ENCODE measurements around the gene PAQR4. TPM values are rescaled to one million over a fixed set of nuclear protein-coding genes. Genes with fewer than 3 reads are reported as not detected.

Gene PAQR4
- polyA plus RNA-seq, 1 of the 3 experiments (the other 2 are of a cell fraction) = 8.8 TPM

DNA sequence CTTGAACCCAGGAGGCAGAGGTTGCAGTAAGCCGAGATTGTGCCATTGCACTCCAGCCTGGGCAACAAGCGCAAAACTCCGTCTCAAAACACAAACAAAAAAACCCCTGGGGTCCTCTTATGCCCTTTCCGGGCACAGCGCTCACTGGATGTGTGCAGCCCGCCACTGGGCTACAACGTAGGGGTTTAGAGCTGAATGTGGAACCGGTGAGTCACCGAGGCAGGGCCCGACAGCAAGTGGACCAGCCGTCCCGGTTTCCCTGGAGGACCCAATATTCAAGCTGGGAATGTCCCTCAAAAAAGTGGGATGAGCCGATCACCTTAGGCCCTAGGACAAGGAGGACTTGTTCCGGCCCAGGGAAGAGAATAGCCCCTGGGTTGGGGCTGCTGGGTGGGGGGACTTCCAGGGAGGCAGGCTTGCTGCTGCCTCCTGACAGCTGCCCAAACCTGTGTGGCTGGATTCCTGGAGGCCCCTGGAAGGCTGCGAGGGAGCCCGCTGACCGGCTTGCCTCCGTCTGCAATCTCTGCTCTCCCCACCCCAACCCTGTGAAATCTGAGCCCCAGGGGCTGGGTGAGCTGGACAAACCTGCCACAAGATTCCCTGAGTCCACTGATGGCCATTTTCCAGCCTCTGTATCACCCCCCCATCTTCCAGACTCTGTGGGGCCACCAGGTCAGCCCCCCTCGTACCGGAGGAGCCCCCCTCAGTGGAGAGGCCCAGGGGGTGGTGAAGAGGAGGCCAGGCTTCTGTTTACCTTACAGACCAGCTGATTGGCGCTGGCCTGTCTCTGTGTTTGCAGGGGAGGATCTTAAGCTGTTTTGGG is 40.6 kb downstream of the PAQR4 start:
- ChIA-PET POLR2A (interaction anchor here (1.7 kb wide), 1 partner anchor 11 kb away, joined by 4 read pairs; the partner anchor contains the start of gene TNFRSF12A), CTCF (interaction anchor here (0.5 to 8.2 kb wide), 6 partner anchors 11 to 83 kb away, joined by 3 to 72 read pairs (median 4); partner anchors contain the start of genes CLDN6, HCFC1R1, THOC6 and TNFRSF12A)
- Histone ChIP-seq H4K20me1 (ENCODE audit: insufficient read depth) (no peaks in the 10 kb centered on the region), H3K4me3 (ENCODE audit: low read depth in 2 of 2, low read length in 1 of 2) (no peak overlapping the region), H3K9me2 (no peaks in the 10 kb centered on the region), H3K36me3 (replicated peaks in 1 of 2; ENCODE audit: control insufficient read depth in 1 of 2, insufficient read depth in 2 of 2, low read length in 1 of 2) (no peaks in the 10 kb centered on the region), H3K9ac (no peak overlapping the region), H3K27me3 (ENCODE audit: insufficient read depth) (no peaks in the 10 kb centered on the region), H3K27ac (ENCODE audit: low read depth in 2 of 2, low read length in 1 of 2) (no peak overlapping the region), H3K4me2 (no peak overlapping the region), H2AFZ (ENCODE audit: low read depth) (no peak overlapping the region), H3F3A (replicated peaks; ENCODE audit: insufficient read depth) (no peaks in the 10 kb centered on the region), H3K79me2 (ENCODE audit: insufficient read depth) (no peaks in the 10 kb centered on the region), H3K4me1 (ENCODE audit: control insufficient read depth in 1 of 2, insufficient read depth in 2 of 2, low read depth in 1 of 2, low read length in 1 of 2) (peaks cover 0 to 3% of the 10 kb centered on the region in 2 experiments; a peak in 1 of 4 replicates), H3K9me3 (no peaks in the 10 kb centered on the region)
- TF ChIP-seq EZH2phosphoT487 (IDR thresholded peaks at IDR 0.05; ENCODE audit: borderline replicate concordance, low read depth) (no peak), TEAD4 (IDR thresholded peaks at IDR 0.05; ENCODE audit: borderline replicate concordance, insufficient read depth) (no peak)
- TF ChIP-seq, protein P1, sequence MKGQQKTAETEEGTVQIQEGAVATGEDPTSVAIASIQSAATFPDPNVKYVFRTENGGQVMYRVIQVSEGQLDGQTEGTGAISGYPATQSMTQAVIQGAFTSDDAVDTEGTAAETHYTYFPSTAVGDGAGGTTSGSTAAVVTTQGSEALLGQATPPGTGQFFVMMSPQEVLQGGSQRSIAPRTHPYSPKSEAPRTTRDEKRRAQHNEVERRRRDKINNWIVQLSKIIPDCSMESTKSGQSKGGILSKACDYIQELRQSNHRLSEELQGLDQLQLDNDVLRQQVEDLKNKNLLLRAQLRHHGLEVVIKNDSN (IDR thresholded peaks at IDR 0.05; ENCODE audit: borderline replicate concordance, low read depth) = no peak
- no peak for DNase-seq
- 83% methylated on average over 13 of the region's 21 CpGs for WGBS (ENCODE audit: low lambda C conversion rate)

DNA sequence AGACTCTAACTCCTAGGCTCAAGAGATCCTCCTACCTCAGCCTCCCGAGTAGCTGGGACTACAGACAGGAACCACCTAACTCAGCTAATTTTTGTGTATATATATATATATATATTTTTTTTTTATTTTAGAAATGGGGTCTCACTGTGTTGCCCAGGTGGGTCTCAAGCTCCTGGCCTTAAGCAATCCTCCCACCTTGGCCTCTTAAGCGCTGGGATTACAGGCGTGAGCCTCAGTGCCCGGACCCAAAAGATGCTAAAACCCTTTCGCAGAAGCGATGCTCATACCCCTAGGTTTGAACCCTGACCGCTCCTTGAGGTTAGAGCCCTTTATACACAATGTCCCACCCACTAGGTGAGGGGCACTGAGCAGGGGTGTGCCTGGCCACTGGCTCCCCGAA is 41.4 kb downstream of the PAQR4 start:
- H3K9me3 ChIP-seq = no peaks in the 10 kb centered on the region
- ChIA-PET POLR2A (interaction anchor here (1.7 kb wide), 1 partner anchor 10 kb away, joined by 4 read pairs; the partner anchor contains the start of gene TNFRSF12A), CTCF (interaction anchor here (1.6 to 8.2 kb wide), 3 partner anchors 10 to 84 kb away, joined by 3 to 72 read pairs (median 10); partner anchors contain the start of genes CLDN6, HCFC1R1, THOC6 and TNFRSF12A)
- H3K4me3 ChIP-seq (ENCODE audit: low read depth in 2 of 2, low read length in 1 of 2) = no peak overlapping the region
- H3F3A ChIP-seq (replicated peaks; ENCODE audit: insufficient read depth) = no peaks in the 10 kb centered on the region
- no peak overlapping the region for H2AFZ ChIP-seq (ENCODE audit: low read depth)
- no peak overlapping the region for H3K9ac ChIP-seq
- H4K20me1 ChIP-seq (ENCODE audit: insufficient read depth) = no peaks in the 10 kb centered on the region
- H3K36me3 ChIP-seq (replicated peaks in 1 of 2; ENCODE audit: control insufficient read depth in 1 of 2, insufficient read depth in 2 of 2, low read length in 1 of 2) = no peaks in the 10 kb centered on the region
- WGBS (ENCODE audit: low lambda C conversion rate) = 88% methylated on average over 7 of the region's 8 CpGs
- no peak for DNase-seq
- H3K79me2 ChIP-seq (ENCODE audit: insufficient read depth) = no peaks in the 10 kb centered on the region
- no peak overlapping the region for H3K4me2 ChIP-seq
- H3K9me2 ChIP-seq = no peaks in the 10 kb centered on the region
- H3K27ac ChIP-seq (ENCODE audit: low read depth in 2 of 2, low read length in 1 of 2) = no peak overlapping the region
- TF ChIP-seq POLR2AphosphoS5 (IDR thresholded peaks at IDR 0.05; ENCODE audit: low read depth, low read length) (no peak), SMC3 (IDR thresholded peaks at IDR 0.05; ENCODE audit: low read depth, low read length) (no peak), JUND (IDR thresholded peaks at IDR 0.05) (no peak), EZH2phosphoT487 (IDR thresholded peaks at IDR 0.05; ENCODE audit: borderline replicate concordance, low read depth) (no peak), GATA2 (CRISPR knock-in tag; IDR thresholded peaks at IDR 0.05) (no peak), NFIC (IDR thresholded peaks at IDR 0.05; ENCODE audit: borderline replicate concordance) (no peak), YY1 (IDR thresholded peaks at IDR 0.05; ENCODE audit: low read depth) (no peak)
- TF ChIP-seq, protein P2, sequence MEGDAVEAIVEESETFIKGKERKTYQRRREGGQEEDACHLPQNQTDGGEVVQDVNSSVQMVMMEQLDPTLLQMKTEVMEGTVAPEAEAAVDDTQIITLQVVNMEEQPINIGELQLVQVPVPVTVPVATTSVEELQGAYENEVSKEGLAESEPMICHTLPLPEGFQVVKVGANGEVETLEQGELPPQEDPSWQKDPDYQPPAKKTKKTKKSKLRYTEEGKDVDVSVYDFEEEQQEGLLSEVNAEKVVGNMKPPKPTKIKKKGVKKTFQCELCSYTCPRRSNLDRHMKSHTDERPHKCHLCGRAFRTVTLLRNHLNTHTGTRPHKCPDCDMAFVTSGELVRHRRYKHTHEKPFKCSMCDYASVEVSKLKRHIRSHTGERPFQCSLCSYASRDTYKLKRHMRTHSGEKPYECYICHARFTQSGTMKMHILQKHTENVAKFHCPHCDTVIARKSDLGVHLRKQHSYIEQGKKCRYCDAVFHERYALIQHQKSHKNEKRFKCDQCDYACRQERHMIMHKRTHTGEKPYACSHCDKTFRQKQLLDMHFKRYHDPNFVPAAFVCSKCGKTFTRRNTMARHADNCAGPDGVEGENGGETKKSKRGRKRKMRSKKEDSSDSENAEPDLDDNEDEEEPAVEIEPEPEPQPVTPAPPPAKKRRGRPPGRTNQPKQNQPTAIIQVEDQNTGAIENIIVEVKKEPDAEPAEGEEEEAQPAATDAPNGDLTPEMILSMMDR (IDR thresholded peaks at IDR 0.05) = no peak
- H3K4me1 ChIP-seq (ENCODE audit: control insufficient read depth in 1 of 2, insufficient read depth in 2 of 2, low read depth in 1 of 2, low read length in 1 of 2) = no peaks in the 10 kb centered on the region
- no peaks in the 10 kb centered on the region for H3K27me3 ChIP-seq (ENCODE audit: insufficient read depth)

Measured in SK-N-SH (cell line).